Activated T-helper 2 cell treated with anti-CD3 and anti-CD28 coated beads, Interferon-gamma antibody, Interleukin-2, Interleukin-4, amounts not matched to agents 10 μg/mL and 5 μg/mL and 100 μg/mL, durations not matched to agents 14 hours and 24 hours and 36 hours (primary cell): ENCODE data around the gene ZCCHC4. TPM values are rescaled to one million over a fixed set of nuclear protein-coding genes. Genes with fewer than 3 reads are reported as not detected.
"Not testable (repeated sequence)": the region's sequence is repeated elsewhere in the genome, so short reads cannot be mapped to it uniquely, and the experiment has no call there.

Experiments used
- DNase-seq: peaks from one replicate; pipeline ENCODE4 v3.0.0; 2021; ENCODE audit warnings: low spot score
- H3K27ac Mint-ChIP-seq: one replicate; pipeline ENCODE4 v1.8.0; 2021; ENCODE audit warnings: mixed read lengths
- H3K27me3 Mint-ChIP-seq: one replicate; pipeline ENCODE4 v1.8.0; 2021; ENCODE audit warnings: low read depth, mixed read lengths
- H3K36me3 Mint-ChIP-seq: one replicate; pipeline ENCODE4 v1.8.0; 2021; ENCODE audit warnings: low read depth, mixed read lengths
- H3K4me1 Mint-ChIP-seq: one replicate; pipeline ENCODE4 v1.8.0; 2021; ENCODE audit warnings: low read depth, mixed read lengths
- H3K4me3 Mint-ChIP-seq: one replicate; pipeline ENCODE4 v1.8.0; 2021; ENCODE audit warnings: low read depth, mild to moderate bottlenecking, moderate library complexity, mixed read lengths
- H3K9me3 Mint-ChIP-seq: one replicate; pipeline ENCODE4 v1.8.0; 2021; ENCODE audit warnings: mixed read lengths
- intact Hi-C: fragments of 100-400 bp; cut with micrococcal nuclease; formaldehyde crosslinking; loops from one replicate; pipeline ENCODE4 v1.15.1; 2023
- total RNA-seq: library from RNA; stranded (reverse); gene quantifications from 2 replicates; pipeline ENCODE4 v1.2.3, GENCODE V29; 2022

Gene ZCCHC4
- total RNA-seq, 1 donor from 2014 or later: 15.1 TPM

GRCh38 chr4:25367877-25368276 lies 55.3 kb downstream of the ZCCHC4 start:
- no peak overlapping the region for H3K27ac Mint-ChIP-seq

GRCh38 chr4:25368315-25368714 lies 55.7 kb downstream of the ZCCHC4 start:
- no peaks in the 10 kb centered on the region for H3K4me1 Mint-ChIP-seq
- H3K4me3 Mint-ChIP-seq: no peak overlapping the region
- no peaks in the 10 kb centered on the region for H3K9me3 Mint-ChIP-seq
- no peak overlapping the region for H3K27ac Mint-ChIP-seq
- H3K36me3 Mint-ChIP-seq: peaks cover 4% of the 10 kb centered on the region
- intact Hi-C loops: loop anchor here (5.0 kb wide), 1 partner anchor 206 kb away; the partner anchor contains the start of gene SEPSECS
- no peaks in the 10 kb centered on the region for H3K27me3 Mint-ChIP-seq
- DNase-seq: no peak

More at GRCh38 chr4:25367877-25368276, 55.3 kb downstream of the ZCCHC4 start:
- Mint-ChIP-seq H3K36me3 (peaks cover 4% of the 10 kb centered on the region), H3K4me3 (no peak overlapping the region), H3K27me3 (no peaks in the 10 kb centered on the region), H3K9me3 (no peaks in the 10 kb centered on the region), H3K4me1 (no peaks in the 10 kb centered on the region)
- no peak for DNase-seq
- intact Hi-C loops: loop anchor here (1.0 to 5.0 kb wide), 4 partner anchors 55 to 388 kb away; partner anchors contain the start of genes SEPSECS and ZCCHC4

DNA sequence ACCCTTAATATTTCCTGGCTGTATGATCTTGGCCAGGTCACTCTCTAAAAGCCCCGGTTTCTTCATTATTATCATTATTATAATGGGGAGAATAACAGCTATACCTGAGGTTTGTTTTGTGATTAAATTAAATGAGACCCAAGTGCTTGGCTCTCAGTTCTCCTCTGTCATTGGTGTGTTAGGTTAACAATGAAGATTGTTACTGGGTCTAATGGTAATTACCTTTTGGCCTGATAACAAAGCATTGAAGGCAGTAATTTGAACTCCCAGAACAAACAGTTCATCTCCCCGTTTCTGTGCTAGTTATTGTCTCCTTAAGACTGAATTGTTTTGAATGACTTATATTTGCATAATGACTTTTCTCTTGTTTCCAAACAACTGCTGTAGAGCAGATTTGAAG lies 57.7 kb downstream of the ZCCHC4 start:
- intact Hi-C loops: no loop called here
- Mint-ChIP-seq H3K9me3 (no peaks in the 10 kb centered on the region), H3K4me3 (no peak overlapping the region), H3K27ac (no peak overlapping the region), H3K36me3 (peaks cover under 1% of the 10 kb centered on the region), H3K4me1 (no peaks in the 10 kb centered on the region), H3K27me3 (no peaks in the 10 kb centered on the region)
- DNase-seq: no peak

DNA sequence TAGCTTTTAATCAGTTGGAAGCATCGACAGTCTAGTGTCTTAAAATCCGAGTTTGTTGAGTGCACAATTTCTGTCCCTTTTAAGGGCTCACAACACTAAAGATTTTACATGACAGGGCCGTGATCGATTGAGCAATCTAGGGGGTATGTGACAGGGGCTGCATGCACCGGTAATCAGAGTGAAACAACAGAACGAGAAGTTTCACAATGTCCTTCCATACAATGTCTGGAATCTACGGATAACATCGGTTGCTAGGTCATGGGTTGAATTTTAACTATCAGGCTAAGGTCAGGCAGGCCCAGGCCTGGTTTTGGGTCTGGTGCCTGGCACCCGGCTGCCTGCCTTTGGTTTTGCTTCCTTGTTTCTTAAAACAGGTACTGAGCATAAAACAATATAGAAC lies 60.0 kb downstream of the ZCCHC4 start:
- DNase-seq, intact Hi-C loops, H3K9me3 Mint-ChIP-seq, H3K27me3 Mint-ChIP-seq, H3K4me1 Mint-ChIP-seq, H3K4me3 Mint-ChIP-seq, H3K36me3 Mint-ChIP-seq, H3K27ac Mint-ChIP-seq: not testable (repeated sequence)

GRCh38 chr4:25376754-25377571 lies 64.4 kb downstream of the ZCCHC4 start, which contains the start of gene ANAPC4:
Gene ANAPC4, plus strand, starts transcription at chr4:25377263. Its CDS starts 165 bp downstream, at chr4:25377428.
- H3K27ac Mint-ChIP-seq: peak within 1 kb of the TSS; percentile 89
- H3K9me3 Mint-ChIP-seq: no peaks in the 10 kb centered on the region
- peaks cover 11% of the 10 kb centered on the region for H3K36me3 Mint-ChIP-seq
- peaks cover 4% of the 10 kb centered on the region for H3K4me1 Mint-ChIP-seq
- no peak within 1 kb of the TSS for H3K4me3 Mint-ChIP-seq
- DNase-seq: peak; percentile 93
- no peaks in the 10 kb centered on the region for H3K27me3 Mint-ChIP-seq
- intact Hi-C loops: loop anchor here (1.0 to 5.0 kb wide), 5 partner anchors 45 to 905 kb away; partner anchors contain the start of genes DHX15, PI4K2B and ZCCHC4

- Mint-ChIP-seq H3K27me3 (no peaks in the 10 kb centered on the region), H3K27ac (peak overlapping the region; percentile 89), H3K4me3 (no peak overlapping the region), H3K4me1 (peaks cover 4% of the 10 kb centered on the region), H3K36me3 (peaks cover 17% of the 10 kb centered on the region), H3K9me3 (no peaks in the 10 kb centered on the region)
- no peak for DNase-seq
- intact Hi-C loops: loop anchor here (1.0 to 5.0 kb wide), 5 partner anchors 46 to 906 kb away; partner anchors contain the start of genes DHX15, PI4K2B and ZCCHC4
These were observed 65.2 kb downstream of the ZCCHC4 start for GRCh38 chr4:25377572-25378436.

DNA sequence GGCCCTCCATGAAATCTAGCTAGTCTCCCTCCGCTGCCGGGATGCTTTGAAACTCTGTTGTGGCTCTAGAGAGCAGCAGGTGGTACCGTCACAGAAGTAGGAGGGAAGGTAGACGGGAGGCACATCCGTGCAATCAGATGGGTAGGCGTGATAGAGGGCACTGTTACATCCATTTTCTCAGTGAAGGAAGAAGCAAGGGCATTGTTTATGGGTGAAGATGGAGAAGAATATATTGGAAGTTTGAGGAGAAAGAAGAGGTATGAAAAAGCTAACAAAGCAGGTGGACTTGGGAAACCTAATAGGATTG lies 65.8 kb downstream of the ZCCHC4 start:
- H3K27me3 Mint-ChIP-seq: no peaks in the 10 kb centered on the region
- peaks cover 4% of the 10 kb centered on the region for H3K4me1 Mint-ChIP-seq
- no peak for DNase-seq
- intact Hi-C loops: loop anchor here (5.0 kb wide), 2 partner anchors 46 to 906 kb away; no protein-coding TSS in a partner anchor
- no peaks in the 10 kb centered on the region for H3K9me3 Mint-ChIP-seq
- H3K36me3 Mint-ChIP-seq: peaks cover 21% of the 10 kb centered on the region
- H3K27ac Mint-ChIP-seq: no peak overlapping the region
- H3K4me3 Mint-ChIP-seq: no peak overlapping the region

DNA sequence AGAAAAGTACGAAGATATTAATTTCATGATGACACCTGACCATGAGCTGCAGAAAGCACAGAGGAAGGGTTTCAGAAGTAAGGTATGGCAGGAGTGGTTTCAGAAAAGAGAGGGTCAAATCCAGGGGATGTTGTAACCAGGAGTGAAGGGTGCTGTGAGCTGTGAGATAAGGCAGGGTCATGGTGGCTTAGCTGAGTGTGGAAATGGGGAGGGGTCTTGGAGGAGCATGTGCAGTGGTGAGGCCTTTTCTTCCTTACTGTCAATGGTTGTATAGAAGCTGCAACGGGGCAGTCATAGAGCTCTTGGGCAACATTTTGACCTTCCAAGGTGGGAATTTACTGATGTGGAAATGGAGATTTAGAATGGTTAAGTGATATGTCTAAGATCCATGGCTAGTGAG lies 67.0 kb downstream of the ZCCHC4 start:
- intact Hi-C loops: loop anchor here (5.0 kb wide), 2 partner anchors 47 to 907 kb away; no protein-coding TSS in a partner anchor
- H3K4me3 Mint-ChIP-seq: no peak overlapping the region
- DNase-seq: no peak
- no peak overlapping the region for H3K27ac Mint-ChIP-seq
- H3K4me1 Mint-ChIP-seq: peaks cover 4% of the 10 kb centered on the region
- H3K9me3 Mint-ChIP-seq: no peaks in the 10 kb centered on the region
- peaks cover 30% of the 10 kb centered on the region for H3K36me3 Mint-ChIP-seq
- no peaks in the 10 kb centered on the region for H3K27me3 Mint-ChIP-seq

DNA sequence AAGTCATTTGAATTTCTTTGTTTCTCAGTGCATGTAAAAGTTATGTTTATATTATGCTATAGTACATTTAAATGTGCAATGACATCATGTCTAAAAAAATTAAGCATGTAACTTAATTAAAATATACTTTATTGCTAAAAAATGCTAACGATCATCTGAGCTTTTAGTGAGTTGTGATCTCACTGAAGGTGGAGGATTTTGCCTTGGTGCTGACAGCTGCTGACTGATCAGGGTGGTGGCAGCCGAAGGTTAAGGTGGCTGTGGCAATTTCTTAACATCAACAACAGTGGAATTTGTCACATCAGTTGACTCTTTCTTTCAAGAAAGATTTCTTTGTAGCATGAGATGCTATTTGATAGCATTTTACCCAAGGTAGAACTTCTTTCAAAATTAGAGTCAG lies 71.1 kb downstream of the ZCCHC4 start:
- Mint-ChIP-seq H3K9me3 (no peaks in the 10 kb centered on the region), H3K4me1 (no peaks in the 10 kb centered on the region)

DNA sequence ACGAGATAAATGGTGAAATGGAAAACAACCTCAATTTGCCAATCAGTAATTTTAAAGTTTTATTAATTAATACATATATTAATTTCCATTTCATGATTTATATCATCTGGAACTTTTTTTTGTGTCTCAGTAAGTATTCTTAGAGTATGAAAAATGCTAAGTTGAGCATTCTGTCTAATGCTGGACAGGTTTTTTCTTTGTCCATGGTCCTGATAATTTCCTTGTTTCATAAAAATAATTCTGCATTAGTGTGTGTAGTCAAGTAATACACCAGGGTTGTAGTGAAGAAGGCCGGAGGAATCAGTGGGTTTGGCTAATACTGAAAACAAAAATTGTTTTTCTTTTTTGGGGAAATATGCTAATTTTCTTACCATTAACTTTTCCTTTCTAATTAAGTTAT lies 74.4 kb downstream of the ZCCHC4 start:
- H3K27me3 Mint-ChIP-seq: no peaks in the 10 kb centered on the region
- intact Hi-C loops: no loop called here
- DNase-seq: no peak
- peaks cover 65% of the 10 kb centered on the region for H3K36me3 Mint-ChIP-seq
- no peak overlapping the region for H3K4me3 Mint-ChIP-seq
- H3K27ac Mint-ChIP-seq: no peak overlapping the region
- H3K4me1 Mint-ChIP-seq: no peaks in the 10 kb centered on the region
- H3K9me3 Mint-ChIP-seq: no peaks in the 10 kb centered on the region

More for the DNA sequence above, 71.1 kb downstream of the ZCCHC4 start:
- H3K36me3 Mint-ChIP-seq: peaks cover 53% of the 10 kb centered on the region
- DNase-seq: no peak
- H3K4me3 Mint-ChIP-seq: no peak overlapping the region
- H3K27ac Mint-ChIP-seq: no peak overlapping the region
- intact Hi-C loops: no loop called here
- H3K27me3 Mint-ChIP-seq: no peaks in the 10 kb centered on the region

DNA sequence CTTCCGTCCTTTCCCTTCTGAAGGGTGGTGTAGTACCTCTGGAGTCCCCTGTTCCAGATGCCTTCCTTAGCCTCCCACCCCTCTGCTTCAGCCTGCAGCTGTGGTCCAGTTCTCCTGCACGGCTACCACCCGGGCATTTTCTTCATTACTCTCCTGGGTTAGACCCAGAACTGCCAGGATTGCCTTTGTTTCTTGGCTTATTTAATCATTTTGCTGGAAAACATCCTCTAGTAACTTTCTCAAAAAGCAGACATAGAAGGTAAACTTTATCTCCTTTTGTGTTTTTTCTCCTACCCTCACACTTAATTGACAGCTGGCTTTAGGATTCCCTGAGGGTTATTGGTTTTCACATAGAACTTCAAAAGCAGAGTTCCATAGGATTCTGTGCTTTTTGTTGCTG lies 84.7 kb downstream of the ZCCHC4 start:
- Mint-ChIP-seq H3K4me1 (peaks cover 2% of the 10 kb centered on the region), H3K27me3 (no peaks in the 10 kb centered on the region), H3K27ac (no peak overlapping the region), H3K36me3 (peaks cover 72% of the 10 kb centered on the region), H3K9me3 (peaks cover 10% of the 10 kb centered on the region), H3K4me3 (no peak overlapping the region)
- no peak for DNase-seq
- intact Hi-C loops: no loop called here

DNA sequence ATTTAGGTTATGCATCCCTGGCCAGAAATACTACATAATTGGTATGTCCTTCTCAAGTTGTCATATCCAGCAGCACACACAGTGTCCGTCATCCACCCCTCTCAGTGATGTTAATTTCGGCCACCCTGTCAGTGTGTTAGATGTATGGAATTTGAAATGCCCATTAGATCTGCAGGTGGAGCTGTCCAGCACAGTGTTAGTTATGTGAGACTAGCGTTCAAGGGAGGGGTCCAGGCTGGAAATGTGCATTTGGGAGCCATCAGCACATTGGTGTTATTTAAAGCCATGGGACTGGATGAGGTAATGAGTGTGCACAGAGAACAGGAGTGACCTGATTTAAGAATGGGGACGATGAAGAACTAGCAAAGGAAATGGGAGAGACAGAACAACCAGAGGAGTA lies 86.9 kb downstream of the ZCCHC4 start:
- peaks cover 74% of the 10 kb centered on the region for H3K36me3 Mint-ChIP-seq
- H3K27ac Mint-ChIP-seq: no peak overlapping the region
- no peaks in the 10 kb centered on the region for H3K27me3 Mint-ChIP-seq
- H3K9me3 Mint-ChIP-seq: peaks cover 10% of the 10 kb centered on the region
- peaks cover 2% of the 10 kb centered on the region for H3K4me1 Mint-ChIP-seq
- DNase-seq: no peak
- H3K4me3 Mint-ChIP-seq: no peak overlapping the region
- intact Hi-C loops: no loop called here
